Central memory CD4-positive, alpha-beta T cell (primary cell): ENCODE measurements around the gene HBM.
"Not testable (repeated sequence)": the region's sequence is repeated elsewhere in the genome, so short reads cannot be mapped to it uniquely, and the experiment has no call there.

Experiments
- DNase-seq: peaks from one replicate; pipeline ENCODE4 v3.0.0; 2022

Gene HBM

GRCh38 chr16:187330-187729 lies 21.6 kb downstream of the HBM start:
- DNase-seq, result no peak

GRCh38 chr16:188674-189073 lies 22.9 kb downstream of the HBM start:
- no peak for DNase-seq

GRCh38 chr16:189604-190186 lies 23.9 kb downstream of the HBM start:
- no peak for DNase-seq

- no peak for DNase-seq
These were observed 26.1 kb downstream of the HBM start for GRCh38 chr16:191831-192230.

GRCh38 chr16:192686-193085 lies 26.9 kb downstream of the HBM start:
- no peak for DNase-seq

- no peak for DNase-seq
These were observed 27.7 kb downstream of the HBM start for GRCh38 chr16:193441-193840.

GRCh38 chr16:194516-194915 lies 28.7 kb downstream of the HBM start:
- DNase-seq, result no peak

- no peak for DNase-seq
These were observed 34.6 kb downstream of the HBM start for GRCh38 chr16:200388-200787.

GRCh38 chr16:203246-203645 lies 37.5 kb downstream of the HBM start:
- no peak for DNase-seq

- not testable (repeated sequence) for DNase-seq
These were observed 38.3 kb downstream of the HBM start for GRCh38 chr16:204046-204445.

- not testable (repeated sequence) for DNase-seq
These were observed 43.6 kb downstream of the HBM start for GRCh38 chr16:209359-209758.

GRCh38 chr16:211631-212180 lies 45.9 kb downstream of the HBM start:
- not testable (repeated sequence) for DNase-seq

GRCh38 chr16:212999-213398 lies 47.2 kb downstream of the HBM start:
- DNase-seq, result no peak
